DOHH2 (cell line): ENCODE results near the gene C3orf20.
A peak's percentile ranks its signal among the peaks of the same experiment; 100 is the strongest.

ENCODE experiments used
- H3F3A ChIP-seq: fragments of 200-600 bp; sonication (generic), shearing (Covaris generic); 2 replicates; pipeline ENCODE4 v1.6.0; 2016; ENCODE audit warnings: antibody characterized with exemption, mild to moderate bottlenecking; ENCODE audit not compliant: control insufficient read depth, insufficient read depth
- H3K27ac ChIP-seq: fragments of 200-600 bp; sonication (generic); 2 replicates; pipeline ENCODE4 v1.5.1; 2014; ENCODE audit warnings: low read depth, mild to moderate bottlenecking, low read length, moderate library complexity
- H3K27me3 ChIP-seq: fragments of 200-600 bp; sonication (generic); 2 replicates; pipeline ENCODE4 v1.6.1; 2014; ENCODE audit warnings: mild to moderate bottlenecking, low read length, mixed read lengths; ENCODE audit not compliant: control insufficient read depth
- H3K36me3 ChIP-seq: fragments of 200-600 bp; sonication (generic); 2 replicates; pipeline ENCODE4 v1.6.1; 2014; ENCODE audit warnings: mild to moderate bottlenecking, low read length, moderate library complexity, mixed read lengths; ENCODE audit not compliant: control insufficient read depth
- H3K4me1 ChIP-seq: fragments of 200-600 bp; sonication (generic); 2 replicates; pipeline ENCODE4 v1.6.1; 2014; ENCODE audit warnings: mild to moderate bottlenecking, low read length, mixed read lengths; ENCODE audit not compliant: control insufficient read depth
- H3K4me2 ChIP-seq: fragments of 200-600 bp; sonication (generic); 2 replicates; pipeline ENCODE4 v1.6.0; 2014; ENCODE audit warnings: mild to moderate bottlenecking, low read length, moderate library complexity
- H3K4me3 ChIP-seq: fragments of 200-600 bp; sonication (generic); 2 replicates; pipeline ENCODE4 v1.5.1; 2014; ENCODE audit warnings: mild to moderate bottlenecking, low read length, mixed read lengths
- H3K79me2 ChIP-seq: fragments of 200-600 bp; sonication (generic); 2 replicates; pipeline ENCODE4 v1.6.1; 2014; ENCODE audit warnings: mild to moderate bottlenecking, low read length, mixed read lengths; ENCODE audit not compliant: control insufficient read depth
- H3K9me2 ChIP-seq: fragments of 200-600 bp; sonication (generic); replicated peaks from 2 replicates; pipeline ENCODE4 v1.6.1; 2014; ENCODE audit warnings: mild to moderate bottlenecking, low read length, mixed read lengths; ENCODE audit not compliant: control insufficient read depth
- H3K9me3 ChIP-seq: fragments of 200-600 bp; sonication (generic); 2 replicates; pipeline ENCODE4 v1.6.1; 2014; ENCODE audit warnings: antibody characterized with exemption, low read length, mixed read lengths; ENCODE audit not compliant: control insufficient read depth, insufficient read depth
- H4K20me1 ChIP-seq: fragments of 200-600 bp; sonication (generic); 2 replicates; pipeline ENCODE4 v1.6.0; 2014; ENCODE audit warnings: low read depth, mild to moderate bottlenecking, antibody characterized with exemption, low read length, moderate library complexity; ENCODE audit not compliant: control insufficient read depth, insufficient read depth
- CTCF ChIP-seq: fragments of 200-600 bp; sonication (generic); IDR thresholded peaks from one replicate; pipeline ENCODE4 v1.5.1; 2014; ENCODE audit warnings: antibody characterized with exemption, mild to moderate bottlenecking, low read depth, low read length; ENCODE audit not compliant: poor library complexity, severe bottlenecking
- EZH2phosphoT487 ChIP-seq: fragments of 200-600 bp; sonication (generic); IDR thresholded peaks from 2 replicates; pipeline ENCODE4 v1.6.1; 2017; ENCODE audit warnings: borderline replicate concordance, mild to moderate bottlenecking, antibody characterized with exemption, low read length, moderate library complexity, mixed read lengths

C3orf20 gene

GRCh38 chr3:14716591-14716990 lies 41.6 kb downstream of the C3orf20 start:
- Histone ChIP-seq H3K9me2 (no peaks in the 10 kb centered on the region; the same call in 1 of the 2 replicates), H3K4me2 (no peak overlapping the region)

GRCh38 chr3:14717307-14717706 lies 42.4 kb downstream of the C3orf20 start:
- TF ChIP-seq EZH2phosphoT487: no peak
- no peak for TF ChIP-seq CTCF
- Histone ChIP-seq H3K36me3 (peaks cover 4% of the 10 kb centered on the region; the same call in 1 of the 2 replicates), H3K9me2 (no peaks in the 10 kb centered on the region; the same call in 1 of the 2 replicates), H3F3A (no peaks in the 10 kb centered on the region), H3K4me1 (peaks cover 33% of the 10 kb centered on the region), H4K20me1 (no peaks in the 10 kb centered on the region), H3K4me3 (no peak overlapping the region), H3K9me3 (peaks cover 4% of the 10 kb centered on the region; the same call in 1 of the 2 replicates), H3K27ac (no peak overlapping the region), H3K27me3 (no peaks in the 10 kb centered on the region), H3K79me2 (no peaks in the 10 kb centered on the region), H3K4me2 (no peak overlapping the region)

More at GRCh38 chr3:14716591-14716990, 41.6 kb downstream of the C3orf20 start:
- TF ChIP-seq EZH2phosphoT487 (no peak), CTCF (no peak)
- Histone ChIP-seq H3K36me3 (peaks cover under 1% of the 10 kb centered on the region; the same call in 1 of the 2 replicates), H3K4me3 (no peak overlapping the region), H4K20me1 (no peaks in the 10 kb centered on the region), H3K27ac (no peak overlapping the region), H3K79me2 (no peaks in the 10 kb centered on the region), H3F3A (no peaks in the 10 kb centered on the region), H3K4me1 (peaks cover 36% of the 10 kb centered on the region), H3K27me3 (no peaks in the 10 kb centered on the region), H3K9me3 (peaks cover 4% of the 10 kb centered on the region; the same call in 1 of the 2 replicates)

- TF ChIP-seq EZH2phosphoT487 (no peak), CTCF (no peak)
- peaks cover 33% of the 10 kb centered on the region for H3K4me1 ChIP-seq
- peak overlapping the region; percentile 31 for H3K4me2 ChIP-seq
- no peaks in the 10 kb centered on the region for H3F3A ChIP-seq
- H3K9me2 ChIP-seq: no peaks in the 10 kb centered on the region; the same call in 1 of the 2 replicates
- no peak overlapping the region for H3K27ac ChIP-seq
- no peak overlapping the region for H3K4me3 ChIP-seq
- H4K20me1 ChIP-seq: no peaks in the 10 kb centered on the region
- no peaks in the 10 kb centered on the region for H3K79me2 ChIP-seq
- no peaks in the 10 kb centered on the region for H3K27me3 ChIP-seq
- no peaks in the 10 kb centered on the region for H3K9me3 ChIP-seq
- peaks cover 4% of the 10 kb centered on the region; the same call in 1 of the 2 replicates for H3K36me3 ChIP-seq
These were observed 43.6 kb downstream of the C3orf20 start for GRCh38 chr3:14718539-14718938.
